Fibroblast of lung (primary cell): ENCODE data around the gene FBF1.

Experiments used
- CTCF ChIP-seq, 2 donors: IDR thresholded peaks in 1 of 2; conservative IDR thresholded peaks in 1 of 2; 1 replicate in 1 of 2; 2 replicates in 1 of 2; pipeline ENCODE4 v1.5.1; 2011 to 2012; ENCODE audit warnings: low read length in 2 of 2, control low read depth in 1 of 2, inconsistent platforms in 1 of 2, low read depth in 1 of 2, mild to moderate bottlenecking in 1 of 2
- EZH2 ChIP-seq: IDR thresholded peaks from 2 replicates; pipeline ENCODE4 v1.5.1; 2012; ENCODE audit warnings: low read length, control low read depth, mild to moderate bottlenecking; ENCODE audit errors: missing control alignments

- TF ChIP-seq CTCF (conservative IDR thresholded peaks at IDR 0.05 in 1 of 2, IDR thresholded peaks at IDR 0.05 in 1 of 2; ENCODE audit: low read depth in 1 of 2, low read length in 2 of 2) = no peak
- no peak for TF ChIP-seq EZH2
These were observed 3.2 kb downstream of the FBF1 start for GRCh38 chr17:75937652-75938051.
